CD4-positive, alpha-beta T cell (primary cell): Measurements from ENCODE around the gene SMCO2. TPM values are rescaled to one million over a fixed set of nuclear protein-coding genes. Genes with fewer than 3 reads are reported as not detected.

Source experiments
- ATAC-seq: fragments of 200-7000 bp; cut with Tn5 transposase; one replicate; pipeline ENCODE4 v1.10.0; 2022; ENCODE audit warnings: mild to moderate bottlenecking; ENCODE audit not compliant: poor library complexity
- CTCF ChIA-PET: fragments of 350-600 bp; sonication (Branson Sonifier 250); formaldehyde crosslinking; loops from one replicate; lab custom pipeline; 2021; ENCODE audit warnings: antibody characterized with exemption, inconsistent platforms; lab: Charles Lee
- POLR2A ChIA-PET: fragments of 350-600 bp; sonication (Branson Sonifier 250); formaldehyde crosslinking; loops from one replicate; lab custom pipeline; 2021; ENCODE audit warnings: antibody characterized with exemption, inconsistent platforms; lab: Charles Lee
- DNase-seq, 14 experiments: peaks; one replicate each; pipeline ENCODE4 v3.0.0-alpha.2; 2013 to 2020; ENCODE audit warnings: mixed read lengths in 2 of 14
- H3K27ac ChIP-seq, 2 donors: one replicate each; pipeline versions ENCODE4 v1.5.1 to v1.7.0; 2013; ENCODE audit warnings: low read length in 2 of 2, low read depth in 1 of 2, mild to moderate bottlenecking in 1 of 2
- H3K27me3 ChIP-seq, 2 experiments: 1 replicate in 1 of 2; 2 replicates in 1 of 2; pipeline versions ENCODE4 v1.6.1 to v1.7.0; 2013; ENCODE audit warnings: low read length in 2 of 2, control low read depth in 1 of 2, mild to moderate bottlenecking in 1 of 2, moderate library complexity in 1 of 2; ENCODE audit not compliant: insufficient read depth in 2 of 2, control insufficient read depth in 1 of 2
- H3K36me3 ChIP-seq: one replicate; pipeline ENCODE4 v1.6.1; 2013; ENCODE audit warnings: low read length, control low read depth; ENCODE audit not compliant: insufficient read depth
- H3K4me1 ChIP-seq: one replicate; pipeline ENCODE4 v1.6.1; 2013; ENCODE audit warnings: low read length, control low read depth; ENCODE audit not compliant: insufficient read depth
- H3K4me3 ChIP-seq: one replicate; pipeline ENCODE4 v1.5.1; 2013; ENCODE audit warnings: mild to moderate bottlenecking, low read length, moderate library complexity
- H3K9me3 ChIP-seq, 2 experiments: 1 replicate in 1 of 2; 2 replicates in 1 of 2; pipeline versions ENCODE4 v1.6.1 to v1.7.0; 2013; ENCODE audit warnings: low read length in 2 of 2, mild to moderate bottlenecking in 2 of 2, control low read depth in 1 of 2, moderate library complexity in 1 of 2; ENCODE audit not compliant: control insufficient read depth in 1 of 2, insufficient read depth in 1 of 2
- H3K27ac Mint-ChIP-seq: one replicate; pipeline ENCODE4 v1.8.0; 2020; ENCODE audit warnings: mixed read lengths
- H3K27me3 Mint-ChIP-seq: one replicate; pipeline ENCODE4 v1.8.0; 2021; ENCODE audit warnings: mixed read lengths
- H3K36me3 Mint-ChIP-seq: one replicate; pipeline ENCODE4 v1.8.0; 2021; ENCODE audit warnings: low read depth, mixed read lengths
- H3K4me1 Mint-ChIP-seq: one replicate; pipeline ENCODE4 v1.8.0; 2021; ENCODE audit warnings: low read depth, mixed read lengths
- H3K4me3 Mint-ChIP-seq: one replicate; pipeline ENCODE4 v1.8.0; 2020; ENCODE audit warnings: mild to moderate bottlenecking, mixed read lengths
- H3K9me3 Mint-ChIP-seq: one replicate; pipeline ENCODE4 v1.8.0; 2020; ENCODE audit warnings: mixed read lengths
- intact Hi-C, 2 experiments: fragments of 100-400 bp; cut with DNase I in 1 of 2; cut with micrococcal nuclease in 1 of 2; formaldehyde crosslinking; loops; one replicate each; pipeline versions ENCODE4 v1.15.1 to v1.9.0; 2023 to 2025; cut with DNase I, micrococcal nuclease
- total RNA-seq, 174 experiments: library from RNA in 2 of 174; stranded (reverse) in 2 of 174; gene quantifications; one replicate each; pipeline ENCODE4 v1.2.3 and lab custom pipeline; 2021 to 2026
- TF ChIP-seq, protein P1 (sequence below): fragments of 200-600 bp; IDR thresholded peaks from one replicate; pipeline ENCODE4 v1.8.0; 2022; ENCODE audit warnings: antibody characterized with exemption, mild to moderate bottlenecking

The SMCO2 gene
- total RNA-seq, 2 experiments from 2014 or later, result not detected

DNA sequence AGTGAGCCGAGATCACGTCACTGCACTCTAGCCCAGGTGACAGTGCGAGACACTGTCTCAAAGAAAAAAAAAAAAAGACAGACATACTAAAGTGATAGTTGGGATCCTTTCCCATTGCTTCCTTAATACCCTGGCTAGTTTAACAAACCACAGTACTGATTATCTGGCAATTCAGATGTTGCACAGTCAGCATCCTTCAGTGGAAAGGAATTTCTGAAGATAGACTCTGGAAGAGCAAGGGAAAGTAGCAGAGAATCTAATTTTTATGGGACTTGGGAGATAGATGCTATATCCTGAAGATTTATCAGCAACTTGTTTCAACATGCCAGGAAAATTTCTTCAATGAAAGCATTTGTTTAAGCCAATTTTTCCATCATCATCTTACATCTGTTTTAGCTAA lies 71.0 kb downstream of the SMCO2 start:
- no peaks in the 10 kb centered on the region for H3K36me3 Mint-ChIP-seq
- intact Hi-C loops, result no loop called here
- DNase-seq (no peak), ATAC-seq (no peak)
- TF ChIP-seq, protein P1, sequence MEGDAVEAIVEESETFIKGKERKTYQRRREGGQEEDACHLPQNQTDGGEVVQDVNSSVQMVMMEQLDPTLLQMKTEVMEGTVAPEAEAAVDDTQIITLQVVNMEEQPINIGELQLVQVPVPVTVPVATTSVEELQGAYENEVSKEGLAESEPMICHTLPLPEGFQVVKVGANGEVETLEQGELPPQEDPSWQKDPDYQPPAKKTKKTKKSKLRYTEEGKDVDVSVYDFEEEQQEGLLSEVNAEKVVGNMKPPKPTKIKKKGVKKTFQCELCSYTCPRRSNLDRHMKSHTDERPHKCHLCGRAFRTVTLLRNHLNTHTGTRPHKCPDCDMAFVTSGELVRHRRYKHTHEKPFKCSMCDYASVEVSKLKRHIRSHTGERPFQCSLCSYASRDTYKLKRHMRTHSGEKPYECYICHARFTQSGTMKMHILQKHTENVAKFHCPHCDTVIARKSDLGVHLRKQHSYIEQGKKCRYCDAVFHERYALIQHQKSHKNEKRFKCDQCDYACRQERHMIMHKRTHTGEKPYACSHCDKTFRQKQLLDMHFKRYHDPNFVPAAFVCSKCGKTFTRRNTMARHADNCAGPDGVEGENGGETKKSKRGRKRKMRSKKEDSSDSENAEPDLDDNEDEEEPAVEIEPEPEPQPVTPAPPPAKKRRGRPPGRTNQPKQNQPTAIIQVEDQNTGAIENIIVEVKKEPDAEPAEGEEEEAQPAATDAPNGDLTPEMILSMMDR, result no peak
- ChIA-PET CTCF (no interaction called here), POLR2A (no interaction called here)
- Histone ChIP-seq H3K27ac (no peak overlapping the region), H3K4me3 (no peak overlapping the region), H3K36me3 (no peaks in the 10 kb centered on the region), H3K9me3 (no peaks in the 10 kb centered on the region), H3K4me1 (no peaks in the 10 kb centered on the region), H3K27me3 (no peaks in the 10 kb centered on the region)
- H3K27ac Mint-ChIP-seq, result no peak overlapping the region
- no peaks in the 10 kb centered on the region for H3K9me3 Mint-ChIP-seq
- peaks cover 8% of the 10 kb centered on the region for H3K27me3 Mint-ChIP-seq
- peaks cover 7% of the 10 kb centered on the region for H3K4me1 Mint-ChIP-seq
- H3K4me3 Mint-ChIP-seq, result no peak overlapping the region

DNA sequence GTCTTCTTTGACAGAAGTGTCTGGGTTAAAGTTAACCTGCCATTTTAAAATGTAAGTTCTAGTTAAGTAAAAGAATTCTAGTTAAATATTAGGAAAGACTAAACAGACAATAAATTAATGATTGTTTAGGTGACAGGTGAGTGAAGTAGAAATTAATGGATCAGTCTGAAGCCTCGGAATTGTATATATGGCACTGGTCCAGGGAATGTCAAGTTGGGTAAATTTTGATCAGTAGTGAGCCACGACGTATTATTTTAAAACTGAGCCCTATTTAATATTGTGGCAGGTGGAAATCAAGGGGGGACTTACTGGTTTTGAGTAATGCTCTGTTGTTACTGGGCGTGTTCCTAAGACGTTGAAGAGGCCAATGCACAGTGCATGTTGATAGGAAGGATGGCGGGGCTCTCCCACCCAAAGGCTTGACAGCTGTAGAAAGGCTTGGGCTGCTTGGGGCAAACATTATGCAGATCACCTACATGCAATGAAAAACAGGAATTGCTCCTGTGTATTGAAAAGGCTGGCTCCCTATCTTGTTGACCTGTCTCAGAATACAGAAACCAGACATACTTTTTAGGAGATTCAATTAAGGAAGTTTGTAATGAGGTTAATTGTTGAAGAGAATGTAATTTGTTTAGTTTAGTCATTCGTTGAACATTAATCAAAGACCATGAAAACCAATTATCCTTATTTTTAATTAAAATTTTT lies 71.6 kb downstream of the SMCO2 start:
- Mint-ChIP-seq H3K27me3 (peaks cover 8% of the 10 kb centered on the region), H3K27ac (no peak overlapping the region), H3K36me3 (no peaks in the 10 kb centered on the region), H3K4me3 (no peak overlapping the region), H3K4me1 (peaks cover 11% of the 10 kb centered on the region), H3K9me3 (no peaks in the 10 kb centered on the region)
- intact Hi-C loops, result no loop called here
- Histone ChIP-seq H3K4me1 (peaks cover 4% of the 10 kb centered on the region), H3K36me3 (no peaks in the 10 kb centered on the region), H3K9me3 (no peaks in the 10 kb centered on the region), H3K27me3 (no peaks in the 10 kb centered on the region), H3K4me3 (no peak overlapping the region), H3K27ac (no peak overlapping the region)
- TF ChIP-seq, protein P1, result no peak
- ChIA-PET POLR2A (no interaction called here), CTCF (no interaction called here)
- no peak for ATAC-seq
- DNase-seq, result no peak

DNA sequence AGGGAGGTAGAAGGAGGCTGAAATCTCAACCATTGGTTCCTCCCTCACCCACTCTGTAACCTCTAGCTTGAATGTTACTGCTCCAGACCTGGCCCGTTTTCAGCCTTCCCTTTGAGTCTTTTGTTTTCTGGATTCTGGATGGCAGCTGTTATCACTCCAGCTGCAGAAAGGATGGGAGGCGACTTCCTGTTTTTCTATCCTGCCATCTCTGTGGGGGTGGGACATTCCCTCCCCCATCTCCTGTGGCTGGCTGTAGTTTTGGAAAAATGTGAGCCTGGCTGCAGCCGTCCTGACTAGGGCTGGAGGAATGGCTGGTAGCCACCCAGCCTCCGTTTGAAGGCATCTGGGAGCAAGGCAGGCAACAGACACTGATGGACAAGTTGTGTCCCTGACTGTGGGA lies 74.5 kb downstream of the SMCO2 start:
- no peak overlapping the region for H3K4me3 ChIP-seq
- no peaks in the 10 kb centered on the region for H3K9me3 ChIP-seq
- POLR2A ChIA-PET, result no interaction called here
- H3K27ac Mint-ChIP-seq, result no peak overlapping the region
- DNase-seq (no peak), ATAC-seq (no peak)
- CTCF ChIA-PET, result no interaction called here
- H3K27me3 ChIP-seq, result no peaks in the 10 kb centered on the region
- H3K4me1 Mint-ChIP-seq, result peaks cover 40% of the 10 kb centered on the region
- TF ChIP-seq, protein P1, result no peak
- peaks cover 8% of the 10 kb centered on the region for H3K27me3 Mint-ChIP-seq
- peak overlapping the region; percentile 64 for H3K4me3 Mint-ChIP-seq
- no peaks in the 10 kb centered on the region for H3K9me3 Mint-ChIP-seq
- H3K36me3 Mint-ChIP-seq, result peaks cover 8% of the 10 kb centered on the region
- no peak overlapping the region for H3K27ac ChIP-seq
- H3K4me1 ChIP-seq, result peaks cover 16% of the 10 kb centered on the region
- no peaks in the 10 kb centered on the region for H3K36me3 ChIP-seq
- intact Hi-C loops, result loop anchor here (5.0 to 10.0 kb wide), 5 partner anchors 191 to 1864 kb away; partner anchors contain the start of genes ERGIC2 (in 1 of the 2), ITPR2 (in 1 of the 2), MRPS35 (in 1 of the 2) and STK38L (in 1 of the 2)
